Colonic mucosa (tissue), 4 donors: ENCODE results near the gene EPG5. TPM values are rescaled to one million over a fixed set of nuclear protein-coding genes. Genes with fewer than 3 reads are reported as not detected.

ENCODE experiments used
- DNase-seq: peaks from one replicate; pipeline ENCODE4 v3.0.0-alpha.2; 2020
- H3K27ac ChIP-seq: fragments of 200-600 bp; one replicate; pipeline ENCODE4 v1.8.0; 2021
- H3K27me3 ChIP-seq: fragments of 200-600 bp; one replicate; pipeline ENCODE4 v1.8.0; 2021
- H3K36me3 ChIP-seq: fragments of 200-600 bp; one replicate; pipeline ENCODE4 v1.8.0; 2021
- H3K4me1 ChIP-seq: fragments of 200-600 bp; one replicate; pipeline ENCODE4 v1.8.0; 2021; ENCODE audit warnings: mild to moderate bottlenecking
- H3K4me3 ChIP-seq: fragments of 200-600 bp; one replicate; pipeline ENCODE4 v1.8.0; 2021
- H3K9ac ChIP-seq, 2 donors: one replicate each; pipeline ENCODE4 v1.7.0; 2013; ENCODE audit warnings: control low read depth in 2 of 2, low read depth in 2 of 2, low read length in 2 of 2
- H3K9me3 ChIP-seq: fragments of 200-600 bp; one replicate; pipeline ENCODE4 v1.8.0; 2021
- intact Hi-C: fragments of 100-400 bp; cut with DNase I; formaldehyde crosslinking; loops from one replicate; pipeline ENCODE4 v1.14.1; 2022
- total RNA-seq, 2 donors: library from RNA; stranded (reverse); fragmentation: NEBNext Ultra II Directional in 1 of 2; extraction: Animal tissue kit (Norgen Biotek cat#: 25700) in 1 of 2; gene quantifications; one replicate each; pipeline ENCODE4 v1.2.1, GENCODE V29; 2021
- TF ChIP-seq, protein P1 (sequence below): fragments of 200-600 bp; IDR thresholded peaks from one replicate; pipeline ENCODE4 v1.8.0; 2022; ENCODE audit warnings: antibody characterized with exemption, mild to moderate bottlenecking
- donor health status: healthy.
- donor health status: DM: no; HTN: no; CAD: no.
- donor health status: DM: no; HTN: no; CAD: no.

Gene EPG5
- total RNA-seq, 2 donors from 2014 or later, result 16.0 to 17.3 TPM

DNA sequence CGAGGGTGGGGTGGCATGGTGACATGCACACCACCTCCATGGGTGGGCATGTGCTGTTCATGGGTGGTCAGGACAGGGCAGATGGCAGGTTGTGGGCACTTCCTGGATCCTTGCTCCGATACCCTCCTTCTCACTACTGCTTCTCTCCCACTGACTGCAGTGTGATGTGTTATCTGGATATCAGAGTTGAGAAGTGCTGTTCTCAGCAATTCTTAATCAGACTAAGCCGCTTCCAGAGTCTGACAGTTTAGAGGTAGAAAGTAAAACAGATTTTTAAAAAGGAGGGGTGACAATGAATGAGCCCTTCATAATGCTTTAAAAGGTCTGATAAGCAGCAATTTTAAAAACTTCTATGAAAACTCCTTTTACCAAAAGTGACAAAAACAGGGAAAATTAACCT lies 107.8 kb downstream of the EPG5 start:
- Histone ChIP-seq H3K27ac (no peak overlapping the region), H3K27me3 (no peaks in the 10 kb centered on the region), H3K36me3 (peaks cover 6% of the 10 kb centered on the region), H3K4me1 (no peaks in the 10 kb centered on the region), H3K9ac (no peak overlapping the region), H3K9me3 (no peaks in the 10 kb centered on the region), H3K4me3 (no peak overlapping the region)
- no peak for DNase-seq
- TF ChIP-seq, protein P1, sequence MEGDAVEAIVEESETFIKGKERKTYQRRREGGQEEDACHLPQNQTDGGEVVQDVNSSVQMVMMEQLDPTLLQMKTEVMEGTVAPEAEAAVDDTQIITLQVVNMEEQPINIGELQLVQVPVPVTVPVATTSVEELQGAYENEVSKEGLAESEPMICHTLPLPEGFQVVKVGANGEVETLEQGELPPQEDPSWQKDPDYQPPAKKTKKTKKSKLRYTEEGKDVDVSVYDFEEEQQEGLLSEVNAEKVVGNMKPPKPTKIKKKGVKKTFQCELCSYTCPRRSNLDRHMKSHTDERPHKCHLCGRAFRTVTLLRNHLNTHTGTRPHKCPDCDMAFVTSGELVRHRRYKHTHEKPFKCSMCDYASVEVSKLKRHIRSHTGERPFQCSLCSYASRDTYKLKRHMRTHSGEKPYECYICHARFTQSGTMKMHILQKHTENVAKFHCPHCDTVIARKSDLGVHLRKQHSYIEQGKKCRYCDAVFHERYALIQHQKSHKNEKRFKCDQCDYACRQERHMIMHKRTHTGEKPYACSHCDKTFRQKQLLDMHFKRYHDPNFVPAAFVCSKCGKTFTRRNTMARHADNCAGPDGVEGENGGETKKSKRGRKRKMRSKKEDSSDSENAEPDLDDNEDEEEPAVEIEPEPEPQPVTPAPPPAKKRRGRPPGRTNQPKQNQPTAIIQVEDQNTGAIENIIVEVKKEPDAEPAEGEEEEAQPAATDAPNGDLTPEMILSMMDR, result no peak
- intact Hi-C loops, result no loop called here

DNA sequence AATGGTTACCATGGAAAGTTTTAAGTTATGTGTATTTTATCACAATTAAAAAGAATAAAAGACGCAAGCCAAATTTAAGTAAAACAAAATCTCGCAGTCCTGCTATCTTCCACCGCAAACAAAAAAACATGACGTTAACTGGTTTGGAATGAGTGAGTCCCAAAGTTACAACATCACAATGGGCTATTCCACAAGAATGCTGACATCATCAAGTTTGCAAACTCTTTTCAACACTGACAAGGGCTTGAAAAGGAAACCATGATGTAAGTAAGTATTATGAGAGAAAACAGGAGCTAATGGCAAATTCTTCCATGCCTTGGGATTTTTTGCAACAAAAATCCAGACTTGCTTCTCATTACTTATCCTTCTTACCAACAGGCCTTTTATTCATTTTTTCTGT lies 110.6 kb downstream of the EPG5 start:
- TF ChIP-seq, protein P1, result no peak
- intact Hi-C loops, result no loop called here
- Histone ChIP-seq H3K27me3 (no peaks in the 10 kb centered on the region), H3K4me3 (no peak overlapping the region), H3K4me1 (no peaks in the 10 kb centered on the region), H3K36me3 (peaks cover 6% of the 10 kb centered on the region), H3K9me3 (no peaks in the 10 kb centered on the region), H3K9ac (no peak overlapping the region), H3K27ac (no peak overlapping the region)
- no peak for DNase-seq

DNA sequence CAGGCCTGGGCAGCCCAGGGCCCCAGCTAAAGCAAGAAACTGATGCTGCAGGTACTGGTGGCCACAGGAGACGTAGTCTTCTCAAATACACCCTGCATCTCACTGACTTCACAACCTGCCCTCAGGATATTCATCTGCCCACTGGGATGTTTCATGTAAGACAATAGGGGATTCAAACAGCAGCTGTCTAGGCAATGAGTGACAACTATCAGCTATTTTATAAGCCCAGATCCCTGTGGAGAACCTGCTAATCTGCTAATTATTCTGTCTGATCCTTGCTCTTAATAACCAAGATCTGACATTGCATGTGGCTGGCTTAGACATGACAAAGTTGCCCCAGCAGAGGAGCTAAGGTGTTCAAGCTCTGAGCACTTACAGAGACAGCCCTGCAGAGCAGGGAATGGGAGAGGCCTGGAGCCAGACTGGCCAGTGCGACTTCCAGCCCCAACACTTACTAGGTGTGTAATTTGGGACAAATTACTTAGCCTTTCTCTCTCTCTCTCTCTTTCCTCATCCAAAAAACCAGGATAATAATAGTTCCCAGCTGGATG lies 113.0 kb downstream of the EPG5 start:
- H3K4me1 ChIP-seq, result no peaks in the 10 kb centered on the region
- no peaks in the 10 kb centered on the region for H3K9me3 ChIP-seq
- no peak overlapping the region for H3K4me3 ChIP-seq
- no peak overlapping the region for H3K27ac ChIP-seq
- H3K27me3 ChIP-seq, result no peaks in the 10 kb centered on the region
- H3K9ac ChIP-seq, result no peak overlapping the region
- intact Hi-C loops, result no loop called here
- TF ChIP-seq, protein P1, result no peak
- no peak for DNase-seq
- H3K36me3 ChIP-seq, result peaks cover 5% of the 10 kb centered on the region

GRCh38 chr18:45852631-45853030 lies 114.5 kb downstream of the EPG5 start:
- intact Hi-C loops, result no loop called here
- no peaks in the 10 kb centered on the region for H3K9me3 ChIP-seq
- no peak overlapping the region for H3K4me3 ChIP-seq
- H3K9ac ChIP-seq, result no peak overlapping the region
- TF ChIP-seq, protein P1, result no peak
- H3K27me3 ChIP-seq, result no peaks in the 10 kb centered on the region
- DNase-seq, result no peak
- no peaks in the 10 kb centered on the region for H3K36me3 ChIP-seq
- no peak overlapping the region for H3K27ac ChIP-seq
- no peaks in the 10 kb centered on the region for H3K4me1 ChIP-seq

- intact Hi-C loops, result no loop called here
- H3K9me3 ChIP-seq, result no peaks in the 10 kb centered on the region
- TF ChIP-seq, protein P1, result no peak
- DNase-seq, result no peak
- H3K4me3 ChIP-seq, result no peak overlapping the region
- H3K27me3 ChIP-seq, result no peaks in the 10 kb centered on the region
- no peaks in the 10 kb centered on the region for H3K36me3 ChIP-seq
- H3K27ac ChIP-seq, result no peak overlapping the region
- no peaks in the 10 kb centered on the region for H3K4me1 ChIP-seq
- no peak overlapping the region for H3K9ac ChIP-seq
These were observed 115.8 kb downstream of the EPG5 start for GRCh38 chr18:45851161-45851925.
